AG10803 (cell line): ENCODE results near the gene SGCA.

Source experiments
- DNase-seq: peaks from one replicate; pipeline ENCODE4 v3.0.0; 2010; ENCODE audit warnings: low read depth
- H3K4me3 ChIP-seq: 2 replicates; pipeline ENCODE4 v1.5.1; 2011; ENCODE audit warnings: mild to moderate bottlenecking, low read length, control low read depth
- TF ChIP-seq, protein P1 (sequence below): conservative IDR thresholded peaks from 2 replicates; pipeline ENCODE4 v1.5.1; 2011; ENCODE audit warnings: mild to moderate bottlenecking, low read length, control low read depth, inconsistent platforms

Gene SGCA

DNA sequence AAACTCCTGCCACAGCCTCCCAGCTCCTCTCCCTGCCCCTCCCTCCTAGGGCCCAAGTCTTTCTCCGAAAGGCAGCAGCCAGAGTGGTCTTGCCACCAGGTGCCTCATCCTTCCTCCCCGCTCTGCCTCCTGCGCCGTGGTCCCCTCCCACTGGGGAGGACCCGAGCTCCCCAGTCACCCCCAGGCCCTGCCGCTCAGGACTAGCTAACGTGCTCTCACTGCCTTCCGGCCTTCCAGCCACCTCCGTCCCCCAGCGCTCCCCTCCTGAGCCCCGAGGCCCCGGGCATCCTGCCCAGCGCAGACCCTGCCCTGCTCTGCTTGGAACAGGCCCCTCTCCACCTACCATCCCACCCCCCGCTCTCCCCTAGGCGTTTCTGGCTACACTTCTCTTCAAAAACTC, 55.0 kb downstream of the SGCA start:
- no peak overlapping the region; the same call in 1 of the 2 replicates for H3K4me3 ChIP-seq
- TF ChIP-seq, protein P1, sequence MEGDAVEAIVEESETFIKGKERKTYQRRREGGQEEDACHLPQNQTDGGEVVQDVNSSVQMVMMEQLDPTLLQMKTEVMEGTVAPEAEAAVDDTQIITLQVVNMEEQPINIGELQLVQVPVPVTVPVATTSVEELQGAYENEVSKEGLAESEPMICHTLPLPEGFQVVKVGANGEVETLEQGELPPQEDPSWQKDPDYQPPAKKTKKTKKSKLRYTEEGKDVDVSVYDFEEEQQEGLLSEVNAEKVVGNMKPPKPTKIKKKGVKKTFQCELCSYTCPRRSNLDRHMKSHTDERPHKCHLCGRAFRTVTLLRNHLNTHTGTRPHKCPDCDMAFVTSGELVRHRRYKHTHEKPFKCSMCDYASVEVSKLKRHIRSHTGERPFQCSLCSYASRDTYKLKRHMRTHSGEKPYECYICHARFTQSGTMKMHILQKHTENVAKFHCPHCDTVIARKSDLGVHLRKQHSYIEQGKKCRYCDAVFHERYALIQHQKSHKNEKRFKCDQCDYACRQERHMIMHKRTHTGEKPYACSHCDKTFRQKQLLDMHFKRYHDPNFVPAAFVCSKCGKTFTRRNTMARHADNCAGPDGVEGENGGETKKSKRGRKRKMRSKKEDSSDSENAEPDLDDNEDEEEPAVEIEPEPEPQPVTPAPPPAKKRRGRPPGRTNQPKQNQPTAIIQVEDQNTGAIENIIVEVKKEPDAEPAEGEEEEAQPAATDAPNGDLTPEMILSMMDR = no peak
- no peak for DNase-seq

DNA sequence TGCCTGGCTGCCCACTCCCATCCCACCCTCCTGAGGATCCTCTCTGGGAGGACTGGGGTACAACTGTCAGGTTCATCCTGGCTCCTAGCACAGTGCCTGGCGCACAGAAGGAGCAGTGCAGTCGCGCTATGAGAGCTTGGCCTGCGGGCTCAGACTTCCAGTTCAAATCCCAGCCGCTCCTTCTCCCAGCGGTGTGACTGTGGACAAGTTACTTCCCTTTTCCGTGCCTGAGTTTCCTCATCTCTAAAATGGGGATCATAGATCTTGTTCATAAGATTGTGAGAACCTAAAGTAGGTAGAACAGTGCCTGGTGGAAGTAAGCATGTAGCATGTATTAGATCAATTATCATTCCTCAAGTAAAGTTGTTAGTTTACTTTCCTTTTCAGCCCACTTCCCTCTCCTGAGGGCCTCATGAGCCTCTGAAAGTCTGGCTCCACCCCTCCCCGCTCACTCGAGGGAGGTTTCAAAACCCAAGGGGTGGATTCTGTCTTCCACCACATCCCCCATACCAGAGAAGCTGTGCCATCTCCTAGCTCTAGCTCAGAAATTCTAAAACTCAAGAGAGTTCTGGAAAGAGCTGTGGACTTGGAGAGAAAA, 55.6 kb downstream of the SGCA start:
- DNase-seq = peak; percentile 81
- TF ChIP-seq, protein P1 = no peak
- H3K4me3 ChIP-seq = peak overlapping the region; percentile 2

DNA sequence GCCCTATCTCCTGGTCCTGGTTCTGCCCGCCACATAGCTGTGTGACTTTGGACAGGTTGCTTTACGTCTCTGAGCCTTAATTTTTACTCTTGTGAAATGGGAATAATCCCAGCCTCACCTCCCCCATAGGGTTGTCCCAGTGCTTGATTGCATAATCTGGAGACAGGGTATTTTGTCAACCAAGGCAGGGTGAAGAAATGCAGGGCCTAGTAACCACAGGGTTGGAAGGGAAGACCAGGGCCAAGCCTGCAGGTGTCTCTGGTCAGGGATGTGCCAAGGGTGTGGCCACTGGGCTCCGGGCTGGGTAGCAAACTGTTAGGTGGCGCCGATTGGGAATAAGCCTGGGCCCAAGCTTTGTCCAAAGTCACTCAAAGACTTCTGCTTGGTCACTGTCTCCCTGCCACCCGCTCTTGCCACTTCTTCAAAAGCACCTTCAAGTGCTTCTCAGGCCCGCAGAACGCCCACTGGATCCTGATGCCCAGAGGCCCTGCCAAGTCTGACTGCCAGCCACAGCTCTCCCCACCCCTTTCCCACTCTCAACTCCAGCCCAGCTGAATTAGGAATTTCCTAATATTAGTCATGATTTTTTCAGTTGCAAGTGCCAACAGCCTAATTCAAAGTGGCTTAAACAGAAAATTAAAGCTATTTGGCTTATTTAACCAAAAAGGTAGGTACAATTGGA, 56.2 kb downstream of the SGCA start:
- peak; percentile 89 for DNase-seq
- H3K4me3 ChIP-seq = peak overlapping the region; percentile 36
- TF ChIP-seq, protein P1 = no peak

DNA sequence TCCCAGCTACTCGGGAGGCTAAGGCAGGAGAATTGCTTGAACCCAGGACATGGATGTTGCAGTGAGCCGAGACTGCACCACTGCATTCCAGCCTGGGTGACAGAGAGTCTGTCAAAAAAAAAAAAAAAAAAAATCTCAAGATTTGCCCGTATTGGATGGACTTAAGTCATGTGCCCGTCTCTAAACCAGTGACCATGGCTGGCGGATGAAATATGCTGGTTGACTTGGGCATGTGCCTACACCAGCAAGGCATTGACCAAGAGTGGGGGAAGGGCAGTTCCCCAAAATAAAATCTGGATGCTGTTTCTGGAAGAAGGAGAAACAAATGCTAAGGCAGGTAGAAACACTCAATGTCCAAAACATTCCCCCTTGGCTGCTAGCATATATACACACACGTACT, 57.1 kb downstream of the SGCA start:
- TF ChIP-seq, protein P1 = no peak
- no peak overlapping the region for H3K4me3 ChIP-seq
- peak; percentile 68 for DNase-seq
